Subcutaneous adipose tissue (tissue), 4 donors: Measurements from ENCODE around the gene STK11IP. TPM values are rescaled to one million over a fixed set of nuclear protein-coding genes. Genes with fewer than 3 reads are reported as not detected.

Source experiments
- CTCF ChIP-seq: fragments of 450-650 bp; IDR thresholded peaks from one replicate; pipeline ENCODE4 v1.5.1; 2016; ENCODE audit warnings: low read depth, mild to moderate bottlenecking, control low read depth, antibody characterized with exemption, moderate library complexity
- total RNA-seq, 4 donors: library from RNA; depleted of rRNA; stranded (reverse); fragments of >200 nt; gene quantifications; one replicate each; pipeline ENCODE4 v1.1.0, GENCODE V29; 2016

Gene STK11IP
- total RNA-seq, 4 donors from 2014 or later: 5.4 to 20.5 (median 10.4) TPM

- TF ChIP-seq CTCF: no peak
These were observed 18.2 kb downstream of the STK11IP start for GRCh38 chr2:219615894-219616293.

- TF ChIP-seq CTCF: no peak
These were observed 18.9 kb downstream of the STK11IP start for GRCh38 chr2:219616550-219616949.

GRCh38 chr2:219618733-219619122 is 21.1 kb downstream of the STK11IP start:
- no peak for TF ChIP-seq CTCF

GRCh38 chr2:219619235-219619634 is 21.6 kb downstream of the STK11IP start:
- no peak for TF ChIP-seq CTCF

- TF ChIP-seq CTCF: no peak
These were observed 22.9 kb downstream of the STK11IP start for GRCh38 chr2:219620546-219620945.

GRCh38 chr2:219621935-219622334 is 24.3 kb downstream of the STK11IP start:
- TF ChIP-seq CTCF: no peak

- no peak for TF ChIP-seq CTCF
These were observed 24.8 kb downstream of the STK11IP start for GRCh38 chr2:219622472-219622871.
